ENCODE measurements around the gene ACVR1C.

GRCh38 chr2:157486596-157487270, 141.9 kb downstream of the ACVR1C start:
- no peak for TF ChIP-seq POLR2A (IDR thresholded peaks at IDR 0.05; ENCODE audit: low read depth, low read length)
- TF ChIP-seq POLR2AphosphoS5 (IDR thresholded peaks at IDR 0.05; ENCODE audit: low read depth, low read length) = no peak
